ENCODE results near the gene RIIAD1. TPM values are rescaled to one million over a fixed set of nuclear protein-coding genes. Genes with fewer than 3 reads are reported as not detected.

The RIIAD1 gene
- total RNA-seq, 1 donor = not detected

DNA sequence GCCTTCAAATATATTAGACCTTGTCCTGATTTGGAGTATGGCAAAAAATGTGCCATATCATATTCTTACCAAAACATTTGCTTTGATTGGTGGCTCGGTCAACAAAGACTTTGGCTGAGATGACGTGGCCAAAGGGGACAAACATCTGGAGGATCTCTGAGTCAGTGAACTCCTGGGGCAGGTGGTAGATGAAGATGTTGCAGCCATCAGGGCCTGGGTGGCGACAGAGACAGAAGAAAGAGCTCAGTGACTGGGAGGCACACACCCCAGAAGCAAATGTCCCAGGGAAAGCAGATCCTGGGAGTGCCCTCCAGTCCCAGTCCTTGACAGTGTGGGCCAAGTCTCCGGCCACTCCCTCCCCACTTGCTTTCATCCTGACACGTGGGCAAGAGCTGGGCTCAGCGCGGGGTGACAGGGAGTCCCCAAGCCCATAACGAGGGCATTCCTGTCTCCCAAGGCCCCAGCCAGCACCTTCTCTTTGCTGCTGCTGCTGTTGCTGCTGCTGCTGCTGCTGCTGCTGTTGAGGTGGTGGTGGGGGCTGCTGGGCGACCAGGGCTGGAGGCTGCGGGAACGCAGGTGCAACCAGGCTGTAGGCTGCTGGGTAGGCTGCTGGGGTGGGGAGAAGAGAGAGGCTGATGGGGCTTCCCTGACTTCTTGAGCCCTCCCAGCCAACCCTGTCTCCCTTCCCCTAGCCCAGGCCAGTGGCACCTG, 15.4 kb upstream of the RIIAD1 start:
- no peak overlapping the region for H3K4me3 ChIP-seq (ENCODE audit: low read length)
- H3K27me3 ChIP-seq (ENCODE audit: insufficient read depth, low read length) = no peaks in the 10 kb centered on the region
- no peaks in the 10 kb centered on the region for H3K9me3 ChIP-seq (ENCODE audit: low read depth, low read length)
- H3K4me1 ChIP-seq (ENCODE audit: insufficient read depth, low read length) = no peaks in the 10 kb centered on the region

DNA sequence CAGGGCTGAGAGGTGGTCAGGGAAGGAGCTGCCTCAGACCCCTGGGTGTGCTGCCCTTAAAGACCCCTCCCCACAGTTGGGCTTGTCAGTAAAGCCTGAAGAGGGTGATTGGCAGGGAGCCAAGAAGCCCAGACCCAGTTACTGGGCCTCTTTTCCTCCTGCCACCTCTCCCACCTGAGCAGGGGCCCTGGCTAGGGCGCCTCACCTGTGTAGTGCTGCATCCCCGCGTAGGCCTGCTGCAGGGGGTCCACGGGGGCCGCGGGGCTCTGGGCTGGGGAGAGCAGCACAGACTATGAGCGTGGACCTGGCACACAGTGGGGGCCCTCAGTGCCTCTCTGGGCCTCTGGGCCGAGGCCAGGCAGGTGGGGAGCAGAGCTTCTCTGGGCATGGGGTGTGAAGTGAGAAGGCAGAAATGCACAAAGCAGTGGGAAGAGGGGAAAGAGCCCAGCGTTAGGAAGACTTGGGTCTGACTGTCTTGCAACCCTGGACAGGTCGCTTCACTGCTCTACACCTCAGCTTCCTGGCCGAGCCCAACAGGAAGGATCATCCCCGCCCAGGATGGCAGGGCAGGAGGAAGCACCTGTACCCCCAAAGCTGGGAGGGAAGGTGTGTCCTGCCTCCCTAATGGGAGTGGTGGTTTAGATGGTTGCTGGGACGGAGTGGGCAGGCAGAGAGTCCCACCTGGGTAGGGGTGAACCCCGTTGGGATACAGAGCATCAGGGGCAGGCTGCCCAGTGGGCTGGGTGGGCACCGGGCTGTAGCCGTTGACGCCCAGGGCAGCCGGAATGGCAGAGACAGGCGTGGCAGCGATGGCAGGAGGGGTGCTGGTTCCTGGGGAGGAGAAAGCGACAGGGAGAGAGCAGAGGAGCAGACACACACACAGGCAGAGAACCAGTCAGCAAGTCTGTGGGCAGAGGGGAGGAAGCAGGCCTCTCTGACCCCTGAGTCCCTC, 14.6 kb upstream of the RIIAD1 start:
- no peak overlapping the region for H3K4me3 ChIP-seq (ENCODE audit: low read length)
- H3K9me3 ChIP-seq (ENCODE audit: low read depth, low read length) = no peaks in the 10 kb centered on the region
- H3K4me1 ChIP-seq (ENCODE audit: insufficient read depth, low read length) = no peaks in the 10 kb centered on the region
- H3K27me3 ChIP-seq (ENCODE audit: insufficient read depth, low read length) = no peaks in the 10 kb centered on the region

DNA sequence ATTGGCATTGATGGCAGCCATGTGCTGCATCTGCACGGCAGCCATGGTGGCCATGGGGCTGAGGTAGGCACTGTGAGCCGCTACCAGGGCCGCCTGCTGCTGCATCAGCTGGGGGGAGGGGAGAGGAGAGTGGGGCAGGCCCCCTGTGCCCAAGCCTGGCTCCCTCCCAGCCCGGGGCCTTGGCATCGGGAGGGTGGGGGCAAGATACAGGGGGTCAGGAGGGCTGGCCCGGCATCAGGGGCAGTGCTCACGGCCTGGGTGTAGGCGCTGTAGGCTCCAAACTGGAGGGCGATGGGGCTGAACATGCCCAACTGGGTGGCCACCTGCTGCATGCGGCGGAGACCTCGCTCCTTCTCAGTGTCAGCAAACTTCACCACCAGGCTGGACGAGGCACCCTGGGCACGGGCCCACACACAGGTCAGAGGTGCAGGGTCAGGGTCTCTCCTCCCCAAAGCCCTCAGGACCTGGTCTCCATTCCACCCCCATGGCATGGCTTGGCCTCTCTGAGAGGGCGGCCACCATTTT, 13.7 kb upstream of the RIIAD1 start:
- H3K27me3 ChIP-seq (ENCODE audit: insufficient read depth, low read length) = no peaks in the 10 kb centered on the region
- H3K4me3 ChIP-seq (ENCODE audit: low read length) = no peak overlapping the region
- no peaks in the 10 kb centered on the region for H3K9me3 ChIP-seq (ENCODE audit: low read depth, low read length)
- no peaks in the 10 kb centered on the region for H3K4me1 ChIP-seq (ENCODE audit: insufficient read depth, low read length)

DNA sequence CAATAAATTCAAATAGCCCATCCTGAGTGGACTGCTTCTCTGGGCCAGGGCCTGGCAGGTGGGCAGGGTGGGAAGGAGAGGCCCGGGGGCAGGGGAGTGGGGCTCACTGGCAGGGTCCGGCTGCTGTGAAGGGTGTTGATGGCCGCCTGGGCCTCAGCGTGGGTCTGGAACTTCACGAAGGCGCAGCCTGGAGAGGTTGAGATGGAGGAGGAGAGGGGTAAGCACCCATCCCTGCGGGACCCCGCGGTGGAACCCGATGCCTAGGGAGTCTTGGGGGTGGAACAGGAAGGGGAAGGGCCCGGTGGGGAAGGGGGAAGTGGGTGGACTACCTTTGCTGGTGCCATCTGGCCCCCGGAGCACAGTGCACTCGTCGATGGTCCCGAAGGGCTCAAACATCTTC, 12.4 kb upstream of the RIIAD1 start:
- no peaks in the 10 kb centered on the region for H3K27me3 ChIP-seq (ENCODE audit: insufficient read depth, low read length)
- H3K4me3 ChIP-seq (ENCODE audit: low read length) = no peak overlapping the region
- H3K9me3 ChIP-seq (ENCODE audit: low read depth, low read length) = no peaks in the 10 kb centered on the region
- no peaks in the 10 kb centered on the region for H3K4me1 ChIP-seq (ENCODE audit: insufficient read depth, low read length)

DNA sequence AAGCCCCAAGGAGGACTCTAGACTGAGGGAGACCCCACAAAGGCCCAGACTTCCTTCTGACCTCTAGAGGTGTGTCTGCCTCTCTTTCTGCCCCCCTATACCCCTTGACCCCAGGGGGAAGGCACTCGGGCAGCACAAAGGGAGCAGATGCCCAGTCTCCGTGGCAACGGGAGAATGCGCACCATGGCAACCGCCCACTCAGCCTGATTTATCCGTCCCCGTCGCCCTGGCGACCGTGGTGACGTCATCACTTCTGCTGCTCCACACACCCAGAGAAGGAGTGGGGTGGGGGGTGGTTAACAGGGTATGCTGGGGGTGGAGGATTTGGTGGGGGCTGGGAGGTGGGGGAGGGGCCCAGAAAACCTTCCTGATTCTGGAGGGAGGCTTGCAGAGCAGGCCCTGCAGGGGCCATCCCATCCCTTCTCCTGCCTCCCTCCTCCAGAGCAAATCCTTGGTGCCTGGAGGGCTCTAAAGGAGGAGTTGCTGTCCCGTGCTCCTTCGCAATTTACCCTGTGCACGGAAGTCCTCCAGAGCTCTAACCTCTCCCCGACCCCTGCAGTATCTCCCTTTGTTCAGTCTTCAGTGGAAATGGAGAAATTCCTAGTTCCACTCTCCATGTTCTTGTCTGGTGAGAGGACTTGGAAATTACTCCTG, 11.0 kb upstream of the RIIAD1 start:
- no peak overlapping the region for H3K4me3 ChIP-seq (ENCODE audit: low read length)
- no peaks in the 10 kb centered on the region for H3K4me1 ChIP-seq (ENCODE audit: insufficient read depth, low read length)
- H3K27me3 ChIP-seq (ENCODE audit: insufficient read depth, low read length) = peaks cover under 1% of the 10 kb centered on the region
- no peaks in the 10 kb centered on the region for H3K9me3 ChIP-seq (ENCODE audit: low read depth, low read length)

DNA sequence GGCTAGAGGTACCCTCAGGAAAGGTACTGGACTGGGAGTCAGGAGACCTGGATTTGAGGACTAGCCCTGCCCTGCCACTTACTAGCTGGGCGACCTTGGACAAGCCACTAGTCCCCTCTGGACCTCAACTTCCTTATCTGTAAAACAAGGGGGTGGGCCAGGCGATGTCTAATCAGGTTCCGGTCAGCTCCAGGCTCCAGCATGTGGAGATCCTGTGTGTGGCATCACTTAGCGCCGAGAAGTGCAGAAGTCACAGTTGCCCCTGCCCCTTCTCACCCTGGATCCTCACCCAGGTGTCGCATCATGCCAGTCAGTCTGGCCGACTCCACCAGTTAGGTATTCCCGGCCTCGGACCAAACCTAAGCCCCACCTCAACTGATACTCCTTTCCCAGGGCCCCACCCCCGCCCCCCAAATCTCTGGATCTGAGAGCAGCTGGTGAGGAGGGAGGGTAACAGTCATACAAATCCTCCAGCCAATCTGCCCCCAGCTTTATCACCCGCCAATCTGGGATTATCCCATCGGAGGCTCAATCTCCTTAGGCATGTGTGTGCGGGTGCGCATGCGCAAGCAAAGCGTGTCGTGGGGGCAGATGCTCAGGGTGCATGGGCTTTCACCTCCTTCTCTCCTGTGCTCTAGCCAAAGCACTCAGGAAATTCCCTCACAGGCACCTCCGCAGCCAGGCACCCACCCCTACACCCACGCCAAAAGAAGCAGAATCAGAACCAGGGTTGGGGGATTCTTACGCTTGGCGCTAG, 10.1 kb upstream of the RIIAD1 start:
- H3K9me3 ChIP-seq (ENCODE audit: low read depth, low read length) = no peaks in the 10 kb centered on the region
- no peaks in the 10 kb centered on the region for H3K4me1 ChIP-seq (ENCODE audit: insufficient read depth, low read length)
- H3K27me3 ChIP-seq (ENCODE audit: insufficient read depth, low read length) = peaks cover 9% of the 10 kb centered on the region
- H3K4me3 ChIP-seq (ENCODE audit: low read length) = no peak overlapping the region

DNA sequence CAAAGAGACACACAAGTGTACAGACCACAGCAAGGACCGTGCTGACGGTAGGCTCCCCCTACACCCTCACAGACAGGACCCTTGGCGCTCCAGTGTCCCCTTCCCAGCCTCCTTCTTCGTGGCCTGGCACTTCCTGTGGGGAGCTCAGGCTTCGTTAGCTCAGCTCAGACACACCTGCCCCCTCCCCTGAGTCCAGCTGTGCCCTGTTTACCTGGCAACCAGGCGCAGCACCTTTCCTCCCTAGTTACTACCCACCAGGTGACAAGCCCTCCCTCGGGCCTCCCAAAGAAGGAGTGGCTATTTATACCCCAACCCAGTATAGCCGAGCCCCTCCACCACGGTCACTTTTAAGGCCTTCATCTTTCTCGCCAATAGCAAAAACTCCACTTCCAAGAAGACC, 9.4 kb upstream of the RIIAD1 start:
- peaks cover 2% of the 10 kb centered on the region for H3K4me1 ChIP-seq (ENCODE audit: insufficient read depth, low read length)
- peaks cover 13% of the 10 kb centered on the region for H3K27me3 ChIP-seq (ENCODE audit: insufficient read depth, low read length)
- no peak overlapping the region for H3K4me3 ChIP-seq (ENCODE audit: low read length)
- no peaks in the 10 kb centered on the region for H3K9me3 ChIP-seq (ENCODE audit: low read depth, low read length)

DNA sequence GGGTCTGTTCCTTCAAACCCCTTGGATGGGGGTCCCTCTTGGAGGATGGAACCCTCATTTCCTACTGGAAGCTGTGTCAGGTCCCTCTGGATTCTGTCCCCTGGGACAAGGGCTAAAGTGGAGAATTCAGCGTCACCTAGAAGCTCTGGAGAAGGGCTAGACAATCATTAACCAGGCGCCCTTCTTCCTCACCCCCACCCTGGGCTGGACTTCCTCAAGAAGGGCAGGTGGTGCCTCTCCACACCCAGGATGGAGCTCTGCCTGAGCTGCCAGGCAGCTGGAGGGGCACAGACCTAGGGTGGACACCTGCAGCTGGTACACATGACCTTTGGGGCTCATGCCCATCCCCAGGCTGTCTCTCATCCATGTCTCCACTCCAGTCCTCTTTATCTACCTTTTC, 8.3 kb upstream of the RIIAD1 start:
- no peak overlapping the region for H3K4me3 ChIP-seq (ENCODE audit: low read length)
- H3K27me3 ChIP-seq (ENCODE audit: insufficient read depth, low read length) = peaks cover 23% of the 10 kb centered on the region
- peaks cover 5% of the 10 kb centered on the region for H3K4me1 ChIP-seq (ENCODE audit: insufficient read depth, low read length)
- H3K9me3 ChIP-seq (ENCODE audit: low read depth, low read length) = no peaks in the 10 kb centered on the region

DNA sequence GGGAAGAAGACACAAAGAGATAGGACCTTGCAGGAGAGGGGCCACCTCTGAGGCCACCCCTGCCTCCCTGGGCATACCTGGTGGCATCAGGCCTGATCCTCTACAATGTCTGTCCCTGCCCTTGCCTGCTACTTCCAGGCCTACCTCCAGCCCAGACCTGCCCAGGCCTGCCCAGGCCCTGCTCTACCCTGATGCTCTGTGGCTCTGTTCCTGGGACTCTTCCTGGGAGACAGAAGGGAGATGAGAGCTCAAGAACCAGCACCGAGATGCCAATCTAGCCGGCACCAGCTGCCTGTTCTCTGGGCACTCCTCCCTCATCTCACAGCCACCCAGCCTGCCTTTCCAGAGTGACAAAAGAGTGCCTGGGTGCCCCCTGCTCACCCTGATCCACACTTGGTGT, 7.4 kb upstream of the RIIAD1 start:
- no peaks in the 10 kb centered on the region for H3K9me3 ChIP-seq (ENCODE audit: low read depth, low read length)
- H3K27me3 ChIP-seq (ENCODE audit: insufficient read depth, low read length) = peaks cover 31% of the 10 kb centered on the region
- H3K4me3 ChIP-seq (ENCODE audit: low read length) = no peak overlapping the region
- peaks cover 5% of the 10 kb centered on the region for H3K4me1 ChIP-seq (ENCODE audit: insufficient read depth, low read length)

DNA sequence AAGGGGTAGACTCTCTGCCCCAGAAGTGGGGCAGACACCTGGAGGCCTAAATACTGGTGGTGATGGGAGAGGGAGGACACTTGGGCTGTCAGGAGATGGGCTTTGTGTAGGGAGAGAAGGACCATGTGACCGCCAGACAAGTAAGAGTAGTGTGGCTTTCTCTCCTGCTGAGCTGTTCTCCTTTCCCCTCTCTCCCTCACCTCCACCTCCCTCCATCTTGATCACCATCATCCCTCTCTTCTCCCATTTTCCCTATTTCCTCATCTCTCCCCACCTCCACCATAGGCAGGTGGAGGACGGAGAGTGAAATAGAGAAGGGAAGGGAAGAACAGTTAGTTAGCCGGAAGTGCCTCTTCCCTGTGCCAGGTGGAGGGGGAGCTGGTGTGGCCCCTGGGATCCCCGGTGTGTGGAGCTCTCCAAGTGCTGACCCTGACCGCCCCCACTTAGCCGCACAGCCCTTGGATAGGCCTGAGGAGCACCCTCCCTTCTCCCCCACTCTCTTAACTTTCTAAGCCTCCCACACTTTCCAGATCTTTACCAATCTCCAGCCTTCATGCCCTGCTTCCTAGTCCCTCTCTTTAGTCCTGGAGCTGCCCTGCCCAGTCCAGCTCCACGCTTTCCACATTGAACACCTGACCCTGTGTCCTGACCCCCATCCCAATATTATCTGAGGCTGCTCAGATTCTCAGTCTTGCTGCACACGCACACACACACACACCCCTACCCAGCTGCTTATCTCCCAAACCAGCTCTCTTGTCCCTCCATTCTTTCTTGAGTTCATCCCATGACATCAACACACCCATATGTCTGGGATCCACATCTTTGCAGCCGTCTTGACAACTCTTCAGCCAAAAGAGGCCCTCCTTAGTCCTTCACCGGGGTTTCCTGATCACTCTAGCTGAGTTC, 6.2 kb upstream of the RIIAD1 start:
- peaks cover 5% of the 10 kb centered on the region for H3K4me1 ChIP-seq (ENCODE audit: insufficient read depth, low read length)
- no peak overlapping the region for H3K4me3 ChIP-seq (ENCODE audit: low read length)
- no peaks in the 10 kb centered on the region for H3K9me3 ChIP-seq (ENCODE audit: low read depth, low read length)
- H3K27me3 ChIP-seq (ENCODE audit: insufficient read depth, low read length) = peaks cover 42% of the 10 kb centered on the region

DNA sequence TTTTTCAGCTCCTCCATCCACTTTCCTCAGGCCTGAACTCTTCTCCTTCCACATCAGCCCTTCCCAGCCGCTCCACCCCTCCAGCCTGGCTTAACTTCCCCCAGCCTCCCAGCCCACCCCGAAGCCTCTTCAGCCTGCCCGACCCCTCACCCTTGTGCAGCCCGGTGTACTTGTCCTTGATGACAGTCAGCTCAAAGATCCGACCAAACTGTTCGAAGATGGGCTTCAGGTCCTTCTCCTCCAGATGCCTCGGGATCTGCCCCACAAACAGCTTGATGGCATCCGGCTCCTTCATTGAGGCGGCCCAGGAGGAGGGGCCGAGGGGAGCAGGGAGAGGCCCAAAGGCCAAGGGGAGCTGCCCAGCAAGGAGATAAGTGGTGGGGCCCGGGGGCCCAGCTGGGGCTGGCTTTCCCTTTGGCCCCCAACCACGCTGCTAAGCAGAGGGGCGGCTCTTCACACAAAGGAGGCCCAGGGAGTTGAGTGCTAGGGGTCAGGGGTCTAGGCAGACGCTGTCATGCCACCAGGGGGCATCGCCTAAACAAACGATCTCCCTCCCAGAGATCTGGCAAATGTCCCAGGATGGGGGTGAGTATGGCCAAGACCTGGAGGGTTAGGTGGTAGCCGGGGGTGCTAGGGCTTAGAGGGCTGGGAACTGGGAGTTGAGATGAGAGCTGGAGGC, 5.5 kb upstream of the RIIAD1 start:
- Histone ChIP-seq H3K9me3 (ENCODE audit: low read depth, low read length) (no peaks in the 10 kb centered on the region), H3K4me3 (ENCODE audit: low read length) (no peak overlapping the region), H3K27me3 (ENCODE audit: insufficient read depth, low read length) (peaks cover 46% of the 10 kb centered on the region), H3K4me1 (ENCODE audit: insufficient read depth, low read length) (peaks cover 13% of the 10 kb centered on the region)

DNA sequence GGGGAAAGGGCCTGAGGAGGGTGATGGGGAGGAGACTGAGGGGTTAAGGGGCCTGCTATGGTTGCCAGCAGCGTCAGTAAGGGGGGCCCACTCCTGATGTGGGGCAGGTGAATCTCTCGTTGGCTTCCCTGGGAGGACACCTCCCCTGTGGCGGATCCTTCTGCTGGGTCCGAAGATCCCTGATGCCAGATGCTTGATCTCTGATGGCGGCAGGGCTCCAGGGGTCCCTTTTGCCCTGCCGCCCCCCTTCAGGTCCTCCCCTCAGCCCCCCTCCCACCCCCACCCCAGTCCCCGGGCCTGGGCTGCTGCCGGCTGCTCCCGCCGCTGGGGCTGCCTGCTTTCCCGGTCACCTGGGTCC, 4.9 kb upstream of the RIIAD1 start:
- Histone ChIP-seq H3K27me3 (ENCODE audit: insufficient read depth, low read length) (peaks cover 46% of the 10 kb centered on the region), H3K4me1 (ENCODE audit: insufficient read depth, low read length) (peaks cover 16% of the 10 kb centered on the region), H3K4me3 (ENCODE audit: low read length) (no peak overlapping the region), H3K9me3 (ENCODE audit: low read depth, low read length) (no peaks in the 10 kb centered on the region)

DNA sequence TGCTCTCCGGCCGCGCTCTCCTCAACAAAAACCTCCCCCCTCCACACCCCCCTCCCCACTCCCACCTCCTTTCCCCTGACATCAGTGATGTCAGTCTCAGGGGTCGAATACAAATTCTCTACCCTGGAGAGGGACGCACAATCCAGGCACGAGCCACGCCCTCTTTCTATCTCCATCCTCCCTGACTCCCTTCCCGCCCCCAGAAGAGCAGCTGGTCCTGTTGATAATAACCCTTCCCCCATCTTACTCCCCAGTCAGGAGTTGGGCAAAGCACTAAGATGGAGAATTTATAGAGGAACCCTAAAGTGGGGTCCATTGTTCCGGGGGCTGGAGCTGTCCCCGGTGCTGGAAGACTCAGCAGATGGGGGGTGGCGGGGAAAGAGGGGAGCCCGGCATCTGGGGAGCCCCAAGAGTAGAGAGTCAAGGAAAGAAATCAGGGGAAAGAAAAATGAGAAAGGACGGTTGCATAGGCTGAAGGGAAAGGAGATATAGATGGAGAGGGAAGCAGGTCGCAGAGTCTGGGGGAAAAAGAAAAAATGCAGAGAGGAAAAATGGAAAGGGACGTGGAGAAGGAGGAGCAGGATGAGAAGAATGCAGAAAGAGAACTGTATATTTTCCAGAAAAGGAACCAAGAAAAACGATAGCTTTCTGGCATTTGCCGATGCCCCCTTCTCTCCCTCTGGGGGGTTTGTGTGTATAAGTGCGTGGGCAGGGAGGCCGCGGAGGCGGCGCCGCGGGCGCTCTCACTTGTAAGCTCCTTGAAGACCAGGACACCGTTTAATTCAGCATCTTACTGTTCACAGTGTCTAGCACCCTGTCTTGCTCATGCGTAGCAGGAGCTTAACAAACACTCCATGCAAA, 4.3 kb upstream of the RIIAD1 start, which contains the start of gene CELF3:
CELF3 (minus strand) TSS at position 33 of the 861 bp plus-strand sequence. CDS start 783 bp downstream, outside the sequence.
- Histone ChIP-seq H3K27me3 (ENCODE audit: insufficient read depth, low read length) (peaks cover 48% of the 10 kb centered on the region), H3K9me3 (ENCODE audit: low read depth, low read length) (no peaks in the 10 kb centered on the region), H3K4me3 (ENCODE audit: low read length) (no peak within 1 kb of the TSS), H3K4me1 (ENCODE audit: insufficient read depth, low read length) (peaks cover 22% of the 10 kb centered on the region)
